HCT116 (cell line): ENCODE measurements around the gene DHRSX. TPM values are rescaled to one million over a fixed set of nuclear protein-coding genes. Genes with fewer than 3 reads are reported as not detected.

ENCODE experiments used
- ATAC-seq: fragments of 200-7000 bp; cut with Tn5 transposase; 2 replicates; pipeline ENCODE4 v1.9.1; 2020; ENCODE audit warnings: mild to moderate bottlenecking, moderate library complexity
- BruUV-seq: library from RNA; stranded (reverse); fragments of 400-500 nt; replicated peaks from 2 replicates; lab custom pipeline; 2021; lab: Mats Ljungman, UMichigan
- CTCF ChIA-PET: fragments of 300-600 bp; sonication (Branson Sonifier 250); formaldehyde crosslinking; loops from one replicate; lab custom pipeline; 2021; ENCODE audit warnings: antibody characterized with exemption; lab: Charles Lee
- POLR2A ChIA-PET: fragments of 300-600, 350-600 bp; sonication (Branson Sonifier 250); formaldehyde crosslinking; loops from one replicate; lab custom pipeline; 2021; ENCODE audit warnings: antibody characterized with exemption; lab: Charles Lee
- RAD21 ChIA-PET, 2 experiments: fragments of 300-600 bp; sonication (Branson Sonifier 250); formaldehyde crosslinking; loops; one replicate each; lab custom pipeline; 2023; ENCODE audit warnings: low total read pairs in 2 of 2; ENCODE audit not compliant: uncharacterized antibody in 2 of 2, unreplicated experiment in 2 of 2, low non-redundant PET in 1 of 2; lab: Charles Lee
- DNase-seq: peaks from one replicate; pipeline ENCODE4 v3.0.0-alpha.2; 2010; ENCODE audit warnings: low read depth, low spot score
- H2AFZ ChIP-seq: fragments of 200-600 bp; shearing (Covaris generic), sonication (generic); 2 replicates; pipeline ENCODE4 v1.6.1; 2017; ENCODE audit warnings: low read depth, mixed run types, mixed read lengths, antibody characterized with exemption, low read length; ENCODE audit not compliant: poor library complexity, severe bottlenecking
- H3K27ac ChIP-seq: 2 replicates; pipeline ENCODE4 v1.5.1; 2012; ENCODE audit warnings: low read depth, low read length
- H3K27me3 ChIP-seq: fragments of 200-600 bp; sonication (generic); 2 replicates; pipeline ENCODE4 v1.6.1; 2016; ENCODE audit warnings: mixed run types, low read length, mixed read lengths; ENCODE audit not compliant: insufficient read depth
- H3K36me3 ChIP-seq, 2 experiments: fragments of 200-500 bp in 1 of 2; fragments of 200-600 bp in 1 of 2; sonication (Bioruptor generic) in 1 of 2; sonication (generic) in 1 of 2; 2 replicates each; pipeline versions ENCODE4 v1.5.1 to v1.6.1; 2014 to 2016; ENCODE audit warnings: low read length in 2 of 2, inconsistent platforms in 1 of 2, mixed read lengths in 1 of 2, mixed run types in 1 of 2; ENCODE audit not compliant: insufficient read depth in 2 of 2, control insufficient read depth in 1 of 2
- H3K4me1 ChIP-seq, 2 experiments: fragments of 200-600 bp in 1 of 2; sonication (generic) in 1 of 2; 2 replicates each; pipeline versions ENCODE4 v1.5.1 to v1.6.1; 2012 to 2017; ENCODE audit warnings: low read length in 2 of 2, inconsistent platforms in 1 of 2, mild to moderate bottlenecking in 1 of 2, mixed read lengths in 1 of 2, mixed run types in 1 of 2, moderate library complexity in 1 of 2; ENCODE audit not compliant: insufficient read depth in 2 of 2, control insufficient read depth in 1 of 2
- H3K4me2 ChIP-seq: fragments of 200-600 bp; sonication (generic); 2 replicates; pipeline ENCODE4 v1.6.1; 2017; ENCODE audit warnings: mixed run types, low read length, mixed read lengths
- H3K4me3 ChIP-seq, 2 experiments: fragments of 200-600 bp in 1 of 2; sonication (generic) in 1 of 2; replicated peaks in 1 of 2; 2 replicates each; pipeline ENCODE4 v1.5.1; 2011 to 2016; ENCODE audit warnings: low read length in 2 of 2, control low read depth in 1 of 2, low read depth in 1 of 2, mild to moderate bottlenecking in 1 of 2, mixed read lengths in 1 of 2, mixed run types in 1 of 2
- H3K79me2 ChIP-seq: fragments of 200-600 bp; sonication (generic); 2 replicates; pipeline ENCODE4 v1.6.1; 2017; ENCODE audit warnings: mild to moderate bottlenecking, mixed run types, low read length, moderate library complexity, mixed read lengths; ENCODE audit not compliant: insufficient read depth
- H3K9ac ChIP-seq: fragments of 200-600 bp; sonication (generic); 2 replicates; pipeline ENCODE4 v1.6.1; 2016; ENCODE audit warnings: low read length, mixed read lengths
- H3K9me2 ChIP-seq: fragments of 200-600 bp; sonication (generic), shearing (Covaris generic); 2 replicates; pipeline ENCODE4 v1.6.1; 2017; ENCODE audit warnings: mixed run types, mild to moderate bottlenecking, moderate library complexity; ENCODE audit not compliant: insufficient read depth
- H3K9me3 ChIP-seq, 2 experiments: fragments of 200-500 bp in 1 of 2; fragments of 200-600 bp in 1 of 2; sonication (Bioruptor generic) in 1 of 2; sonication (generic) in 1 of 2; 2 replicates each; pipeline ENCODE4 v1.6.1; 2014 to 2017; ENCODE audit warnings: low read length in 2 of 2, mixed read lengths in 2 of 2, inconsistent platforms in 1 of 2, low read depth in 1 of 2, mild to moderate bottlenecking in 1 of 2, mixed run types in 1 of 2, moderate library complexity in 1 of 2; ENCODE audit not compliant: control insufficient read depth in 1 of 2, insufficient read depth in 1 of 2
- H4K20me1 ChIP-seq: fragments of 200-600 bp; sonication (generic), shearing (Covaris generic); 2 replicates; pipeline ENCODE4 v1.6.1; 2017; ENCODE audit warnings: mixed run types, mild to moderate bottlenecking, moderate library complexity; ENCODE audit not compliant: insufficient read depth
- ATF3 ChIP-seq: IDR thresholded peaks from 2 replicates; pipeline ENCODE4 v1.6.1; 2012
- CBX3 ChIP-seq: IDR thresholded peaks from 2 replicates; pipeline ENCODE4 v1.6.1; 2012; ENCODE audit warnings: low read depth
- CTCF ChIP-seq, 3 experiments: fragments of 200-600 bp in 1 of 3; sonication (generic) in 1 of 3; IDR thresholded peaks in 2 of 3; conservative IDR thresholded peaks in 1 of 3; 2 replicates each; pipeline ENCODE4 v1.5.1; 2012 to 2017; ENCODE audit warnings: low read depth in 2 of 3, low read length in 2 of 3, antibody characterized with exemption in 1 of 3, borderline replicate concordance in 1 of 3, control low read depth in 1 of 3, mild to moderate bottlenecking in 1 of 3, mixed read lengths in 1 of 3, mixed run types in 1 of 3, moderate library complexity in 1 of 3; ENCODE audit not compliant: insufficient read depth in 1 of 3
- FOSL1 ChIP-seq: IDR thresholded peaks from 2 replicates; pipeline ENCODE4 v1.6.1; 2012; ENCODE audit warnings: low read depth
- MAX ChIP-seq: IDR thresholded peaks from 2 replicates; pipeline ENCODE4 v1.6.1; 2012
- POLR2A ChIP-seq: IDR thresholded peaks from 2 replicates; pipeline ENCODE4 v1.7.0; 2011; ENCODE audit warnings: borderline replicate concordance; ENCODE audit not compliant: insufficient read depth, insufficient read length; ENCODE audit errors: extremely low read depth
- POLR2AphosphoS5 ChIP-seq: IDR thresholded peaks from 2 replicates; pipeline ENCODE4 v1.6.1; 2011; ENCODE audit warnings: mild to moderate bottlenecking, low read depth, low read length, moderate library complexity
- RAD21 ChIP-seq: IDR thresholded peaks from 2 replicates; pipeline ENCODE4 v1.6.1; 2012; ENCODE audit warnings: low read depth, mild to moderate bottlenecking
- SIN3A ChIP-seq: IDR thresholded peaks from 2 replicates; pipeline ENCODE4 v1.6.1; 2012; ENCODE audit warnings: low read depth
- SP1 ChIP-seq: IDR thresholded peaks from 2 replicates; pipeline ENCODE4 v1.6.1; 2012; ENCODE audit warnings: low read depth
- TCF7L2 ChIP-seq: IDR thresholded peaks from 2 replicates; pipeline ENCODE4 v1.7.0; 2011; ENCODE audit warnings: borderline replicate concordance, inconsistent platforms; ENCODE audit not compliant: insufficient read depth, insufficient read length; ENCODE audit errors: extremely low read depth
- YY1 ChIP-seq: IDR thresholded peaks from 2 replicates; pipeline ENCODE4 v1.6.1; 2011; ENCODE audit warnings: low read length, low read depth, moderate library complexity, mild to moderate bottlenecking; ENCODE audit not compliant: insufficient replicate concordance; ENCODE audit errors: extremely low read depth
- ZBTB33 ChIP-seq: IDR thresholded peaks from 2 replicates; pipeline ENCODE4 v1.6.1; 2011; ENCODE audit warnings: mild to moderate bottlenecking, low read length, moderate library complexity; ENCODE audit not compliant: insufficient replicate concordance; ENCODE audit errors: extremely low read depth
- ZFX ChIP-seq: fragments of 450-650 bp; IDR thresholded peaks from 2 replicates; pipeline ENCODE4 v1.6.1; 2017
- ZNF274 ChIP-seq: fragments of 200-500 bp; sonication (Bioruptor generic); IDR thresholded peaks from 2 replicates; pipeline ENCODE4 v1.6.1; 2014; ENCODE audit warnings: mild to moderate bottlenecking, low read depth, low read length, inconsistent platforms
- intact Hi-C: fragments of 100-400 bp; cut with micrococcal nuclease; formaldehyde crosslinking; loops from 2 replicates; pipeline ENCODE4 v1.10.0; 2022
- total RNA-seq: library from RNA; stranded (reverse); gene quantifications from one replicate; pipeline ENCODE4 v1.2.1, GENCODE V29; 2021; ENCODE audit not compliant: unreplicated experiment

Gene DHRSX
- total RNA-seq, 1 experiment from 2014 or later, result 11.9 TPM

- RAD21 ChIA-PET, result no interaction called here
- Histone ChIP-seq H3K9me2 (no peaks in the 10 kb centered on the region), H3K27ac (no peak overlapping the region), H3K9me3 (no peaks in the 10 kb centered on the region), H3K79me2 (no peaks in the 10 kb centered on the region), H3K36me3 (no peaks in the 10 kb centered on the region), H3K4me2 (no peak overlapping the region), H3K4me3 (no peak overlapping the region), H4K20me1 (no peaks in the 10 kb centered on the region), H3K4me1 (no peaks in the 10 kb centered on the region), H2AFZ (no peak overlapping the region), H3K27me3 (no peaks in the 10 kb centered on the region), H3K9ac (no peak overlapping the region)
- TF ChIP-seq CTCF (IDR thresholded peaks at IDR 0.05 in 2 of 3, conservative IDR thresholded peaks at IDR 0.05 in 1 of 3; ENCODE audit: borderline replicate concordance in 1 of 3, insufficient read depth in 1 of 3, low read depth in 2 of 3, low read length in 2 of 3) (no peak), TCF7L2 (no peak), SP1 (no peak), RAD21 (no peak), POLR2A (no peak), MAX (no peak), ATF3 (no peak), YY1 (no peak), POLR2AphosphoS5 (no peak), FOSL1 (no peak), ZBTB33 (no peak), ZNF274 (no peak), ZFX (no peak), SIN3A (no peak), CBX3 (no peak)
- ATAC-seq, result no peak
- no TSS peak for BruUV-seq
- POLR2A ChIA-PET, result no interaction called here
- no peak for DNase-seq
- intact Hi-C loops, result no loop called here
- CTCF ChIA-PET, result no interaction called here
Observed at GRCh38 chrX:2228536-2228935, 272.2 kb downstream of the DHRSX start.
